Suppressor macrophage treated with lipopolysaccharide for 4 hours (primary cell): Measurements from ENCODE around the gene MYH6.

Source experiments
- DNase-seq: peaks from one replicate; pipeline ENCODE4 v3.0.0-alpha.2; 2020

Gene MYH6

DNA sequence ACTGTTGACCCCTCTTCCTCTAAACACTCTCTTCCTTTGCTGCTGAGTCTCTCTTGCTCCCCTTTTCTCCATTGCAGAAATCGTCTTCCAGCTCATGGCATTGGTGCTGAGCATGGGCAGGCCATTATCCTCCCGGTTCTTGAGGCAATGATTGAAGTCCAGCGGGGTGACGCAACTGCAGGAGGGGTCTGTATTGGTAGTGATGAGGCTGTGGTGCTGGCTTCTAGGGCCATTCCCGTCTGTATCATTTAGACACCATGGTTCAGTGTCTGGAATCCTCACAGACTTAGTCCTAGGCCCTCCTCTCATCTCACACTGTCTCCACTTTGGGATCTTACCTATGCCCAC lies 54.7 kb downstream of the MYH6 start:
- no peak for DNase-seq

DNA sequence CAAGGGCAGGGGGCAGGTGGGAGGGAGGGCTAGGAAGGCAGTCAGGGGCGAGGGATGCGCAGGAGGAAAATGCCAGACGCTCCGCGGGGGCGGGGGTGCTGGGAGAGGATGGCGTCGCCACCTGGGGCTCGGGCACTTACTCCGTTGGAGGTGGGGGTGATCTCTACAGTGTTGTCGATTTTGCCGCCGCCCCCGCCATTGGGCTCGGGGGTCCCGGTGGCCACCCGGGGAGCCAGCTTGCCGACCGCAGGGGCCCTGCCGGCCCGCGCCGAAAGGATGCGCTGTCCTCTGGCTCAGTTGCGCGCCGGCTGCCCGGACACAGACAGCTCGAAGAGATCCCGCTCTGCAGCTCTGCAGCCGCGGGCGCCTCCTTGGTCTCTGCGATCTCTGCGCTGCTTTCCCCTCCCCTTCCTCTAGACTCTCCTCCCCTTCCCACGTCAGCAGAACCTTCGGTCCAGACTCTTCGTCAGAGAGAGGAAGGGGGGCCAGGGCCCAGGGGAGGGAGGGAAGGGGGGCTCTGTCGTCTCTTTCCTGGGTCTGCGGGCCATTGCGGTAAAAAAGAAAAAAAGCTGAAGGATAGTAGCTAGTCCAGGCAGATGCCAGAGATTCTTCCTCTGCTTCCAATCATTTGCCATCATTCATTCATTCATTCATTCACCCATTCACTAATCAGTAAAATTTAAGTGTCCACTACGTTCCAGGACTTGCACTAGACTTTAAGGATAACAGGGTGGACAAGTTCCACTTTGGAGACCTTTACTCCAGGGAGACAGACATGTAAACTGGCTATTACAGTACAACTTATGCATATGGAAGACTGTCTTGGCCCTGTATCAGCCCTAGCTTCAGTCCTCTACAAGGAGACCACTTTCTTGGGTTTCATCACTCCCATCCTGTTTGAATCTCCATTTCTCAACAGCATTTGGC lies 55.3 kb downstream of the MYH6 start, which contains the start of gene SLC22A17:
Gene SLC22A17 (minus strand): TSS at position 382 of the 927 bp plus-strand sequence.
- DNase-seq = peak; percentile 9

DNA sequence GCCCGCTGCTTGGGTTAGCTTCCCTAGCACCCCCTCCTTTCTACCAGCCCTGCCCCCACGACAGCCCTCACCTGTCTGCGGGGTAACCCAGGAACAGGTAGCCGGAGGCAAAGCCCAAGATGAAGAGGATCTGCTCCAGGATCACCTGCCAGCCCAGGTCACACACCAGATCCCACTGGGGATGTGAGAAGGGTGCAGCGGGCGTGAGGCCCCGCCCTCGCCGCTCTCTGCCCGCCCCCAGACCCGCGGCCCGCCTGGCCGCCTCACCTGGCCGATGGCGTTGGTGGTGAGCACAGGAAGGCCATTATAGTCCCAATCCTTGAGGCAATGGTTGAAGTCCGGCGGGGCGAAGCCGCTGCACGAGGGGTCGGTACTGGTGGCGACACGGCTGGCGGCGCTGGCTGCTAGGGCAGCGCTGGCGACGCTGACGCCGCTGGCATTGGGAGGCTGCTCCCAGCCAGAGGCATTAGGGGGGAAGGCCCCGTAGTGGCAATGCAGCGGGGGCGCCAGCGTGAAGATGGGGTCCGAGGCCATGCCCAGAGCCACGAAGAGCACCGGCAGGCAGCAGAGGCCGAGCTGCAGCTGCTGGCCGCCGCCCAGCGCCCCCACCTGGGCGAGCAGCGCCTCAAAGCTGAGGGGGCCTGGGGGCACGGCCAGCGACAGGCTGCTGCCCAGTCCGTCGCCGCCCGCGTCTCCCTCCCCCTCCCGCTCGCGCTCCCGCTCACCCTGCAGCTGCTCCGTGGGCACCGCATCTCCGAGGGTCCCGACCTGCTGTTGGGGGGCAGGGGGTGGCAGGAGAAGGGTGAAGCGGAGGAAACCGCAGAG lies 56.2 kb downstream of the MYH6 start:
- no peak for DNase-seq

DNA sequence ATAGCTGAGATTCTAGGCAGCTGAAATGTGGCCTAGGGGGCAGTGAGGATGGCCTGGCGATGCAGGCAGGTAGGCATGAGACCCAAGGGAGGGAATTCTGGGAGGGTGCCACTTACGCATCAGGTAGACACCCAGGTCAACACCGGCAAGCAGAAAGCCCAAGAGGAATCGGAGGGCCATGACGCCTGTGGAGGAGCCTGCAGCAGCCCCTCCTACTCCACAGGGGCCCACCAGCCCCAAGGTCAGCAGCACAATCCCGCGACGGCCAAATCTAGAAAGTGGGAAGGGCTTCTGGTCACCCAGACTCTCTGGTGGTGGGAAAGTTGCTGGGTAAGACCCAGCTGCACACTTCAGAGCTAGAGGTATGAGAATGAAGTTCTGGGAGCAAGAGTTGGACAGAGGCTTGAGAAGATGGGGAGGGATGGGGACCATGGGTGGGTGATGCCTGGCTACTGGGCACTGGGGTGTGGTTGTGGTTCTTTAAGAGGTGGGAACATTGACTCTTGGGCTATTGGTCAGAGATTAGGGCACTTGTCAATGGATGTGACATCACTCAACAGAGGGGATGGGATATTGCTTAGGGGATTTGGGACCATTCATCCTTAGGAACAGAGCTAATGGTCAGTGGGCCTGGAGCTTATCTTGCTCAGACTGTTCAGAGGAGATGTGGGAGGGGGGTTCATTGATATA lies 58.8 kb downstream of the MYH6 start:
- no peak for DNase-seq

- DNase-seq = no peak
Observed at GRCh38 chr14:23348297-23348655, 59.8 kb downstream of the MYH6 start.

DNA sequence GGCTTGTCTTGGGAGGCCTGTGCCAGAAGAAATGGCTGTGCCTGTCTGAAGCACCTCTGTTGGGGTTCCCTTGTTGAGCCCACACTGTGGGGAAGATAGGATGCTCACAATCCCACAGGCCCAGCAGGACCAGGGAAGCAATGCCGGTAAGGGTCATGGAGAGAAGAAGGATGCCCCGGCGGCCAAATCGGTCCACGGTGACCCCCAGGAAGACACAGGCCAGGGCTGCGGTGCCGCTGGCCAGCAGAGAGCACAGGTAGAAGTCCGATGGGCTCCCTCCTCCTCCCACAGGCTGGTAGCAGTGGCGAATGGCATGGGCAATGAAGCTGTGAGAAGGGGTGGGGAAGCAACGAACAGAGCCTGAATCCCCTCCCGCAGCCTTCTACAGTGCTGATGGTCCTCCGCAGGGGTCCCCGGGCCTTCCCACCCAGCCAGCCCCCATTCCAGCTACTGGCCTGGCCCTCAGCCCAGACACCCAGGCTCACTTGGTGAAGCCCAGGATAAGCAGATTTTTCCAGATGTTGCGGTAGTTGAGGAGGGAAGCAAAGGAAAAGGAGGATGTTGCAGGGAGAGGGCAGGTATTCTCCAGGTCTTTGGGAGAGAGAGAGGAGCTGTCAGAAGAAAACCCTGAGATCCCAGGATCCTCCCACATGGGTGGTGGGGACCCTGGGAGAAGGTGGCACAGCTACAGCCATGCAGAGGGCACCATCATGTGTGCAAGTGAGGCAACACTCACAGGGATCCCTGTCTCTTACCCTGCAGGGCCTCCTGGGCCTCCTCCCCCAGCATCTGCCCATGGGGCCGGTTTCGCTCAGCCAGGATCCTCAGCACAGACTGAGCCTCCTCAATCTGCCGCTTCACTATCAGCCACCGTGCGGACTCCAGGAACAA lies 60.4 kb downstream of the MYH6 start:
- DNase-seq = no peak

GRCh38 chr14:23346693-23347405 lies 61.2 kb downstream of the MYH6 start:
- DNase-seq = no peak

- DNase-seq = no peak
Observed at GRCh38 chr14:23345987-23346692, 61.9 kb downstream of the MYH6 start.

- no peak for DNase-seq
Observed at GRCh38 chr14:23344481-23344880, 63.6 kb downstream of the MYH6 start.

GRCh38 chr14:23339506-23340268 lies 68.4 kb downstream of the MYH6 start:
- DNase-seq = no peak

GRCh38 chr14:23335623-23336022 lies 72.5 kb downstream of the MYH6 start:
- DNase-seq = no peak
